H1 (cell line): Measurements from ENCODE around the gene ZSCAN21. TPM values are rescaled to one million over a fixed set of nuclear protein-coding genes. Genes with fewer than 3 reads are reported as not detected.

Source experiments
- CHD2 ChIP-seq: IDR thresholded peaks from 2 replicates; pipeline ENCODE4 v1.6.1; 2012; ENCODE audit warnings: low read length, improper control_type of control experiment
- RNF2 ChIP-seq: fragments of 200-900, 300-1000 bp; sonication (generic); IDR thresholded peaks from 2 replicates; pipeline ENCODE4 v1.7.1; 2016; ENCODE audit warnings: borderline replicate concordance, low read depth, mild to moderate bottlenecking, antibody characterized with exemption, low read length; ENCODE audit not compliant: poor library complexity, severe bottlenecking; ENCODE audit errors: missing control alignments
- polyA plus RNA-seq, 7 experiments: library from polyadenylated mRNA; depleted of rRNA in 3 of 7; stranded (reverse) in 5 of 7; unstranded in 2 of 7; fragments of >200 nt in 5 of 7; fragments of 200-250 nt in 2 of 7; gene quantifications; 1 replicate in 5 of 7; 2 replicates in 1 of 7; 4 replicates in 1 of 7; pipeline versions ENCODE4 v1.2.1 to v1.2.3, GENCODE V29; 2011 to 2013; ENCODE audit warnings: missing spikeins in 2 of 7, mixed read lengths in 2 of 7
- total RNA-seq: library from RNA; stranded (reverse); fragmentation: NEBNext Ultra II Directional; extraction: Animal tissue kit (Norgen Biotek cat#: 25700); gene quantifications from 2 replicates; pipeline ENCODE4 v1.2.1, GENCODE V29; 2021

The ZSCAN21 gene
- total and polyA plus RNA-seq, 2 of the 8 experiments (the other 6 are each of a cell fraction or from before 2014, with no cell fraction given) = 15.4 to 26.1 TPM

DNA sequence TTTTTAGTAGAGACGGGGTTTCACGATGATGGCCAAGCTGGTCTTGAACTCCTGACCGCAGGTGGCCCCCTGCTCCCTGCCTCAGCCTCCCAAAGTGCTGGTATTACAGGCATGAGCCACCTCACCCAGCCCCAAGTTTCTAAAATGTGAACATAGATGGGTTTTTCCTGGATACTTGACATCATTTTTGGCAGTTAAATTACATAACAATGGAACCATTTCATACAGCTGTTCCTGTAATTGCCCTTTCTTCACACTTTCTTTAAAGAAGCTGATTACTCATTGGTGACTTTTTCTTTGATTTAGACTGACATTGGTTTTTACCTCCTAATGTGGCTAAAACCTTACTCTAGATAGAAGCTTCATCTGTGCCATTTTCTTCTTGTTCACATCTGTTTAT, 28.3 kb upstream of the ZSCAN21 start (continued):
- TF ChIP-seq RNF2 = no peak
- no peak for TF ChIP-seq CHD2
